ENCODE measurements around the gene SCGB3A1. TPM values are rescaled to one million over a fixed set of nuclear protein-coding genes. Genes with fewer than 3 reads are reported as not detected.

SCGB3A1 gene
- total and polyA plus RNA-seq, 10 donors: 1.7 to 12.1 (median 7.1) TPM; not detected in 1

GRCh38 chr5:180621311-180621710, 30.0 kb upstream of the SCGB3A1 start:
- DNase-seq: no peak

GRCh38 chr5:180620014-180620413, 28.7 kb upstream of the SCGB3A1 start:
- Histone ChIP-seq H3K36me3 (peaks cover 0 to 42% (median 7%) of the 10 kb centered on the region in 6 donors), H3K4me3 (no peak overlapping the region), H3K27ac (no peak overlapping the region), H3K9me3 (no peaks in the 10 kb centered on the region), H3K27me3 (replicated peaks in 1 of 7) (peaks cover 0 to 27% (median 0%) of the 10 kb centered on the region in 7 donors), H3K4me1 (peaks cover 0 to 28% (median 15%) of the 10 kb centered on the region in 6 donors)
- 93 to 98% (median 96%) methylated on average over 11 to 14 of the region's 14 CpGs for WGBS, 5 donors
- DNase-seq: no peak
- TF ChIP-seq CTCF (IDR thresholded peaks at IDR 0.05 in 8 of 11, conservative IDR thresholded peaks at IDR 0.05 in 3 of 11) (no peak), POLR2AphosphoS5 (IDR thresholded peaks at IDR 0.05) (no peak), POLR2A (IDR thresholded peaks at IDR 0.05) (no peak)
- intact Hi-C loops (cut with DNase I; ENCODE audit: low total_unique reads): no loop called here

More at GRCh38 chr5:180621311-180621710, 30.0 kb upstream of the SCGB3A1 start:
- H3K27ac ChIP-seq: no peak overlapping the region
- peaks cover 0 to 30% (median 0%) of the 10 kb centered on the region in 7 donors for H3K27me3 ChIP-seq (replicated peaks in 1 of 7)
- H3K36me3 ChIP-seq: peaks cover 0 to 40% (median 5%) of the 10 kb centered on the region in 6 donors
- TF ChIP-seq POLR2A (IDR thresholded peaks at IDR 0.05) (no peak), POLR2AphosphoS5 (IDR thresholded peaks at IDR 0.05) (peak in 1 of 3 donors; percentile 19), CTCF (IDR thresholded peaks at IDR 0.05 in 8 of 11, conservative IDR thresholded peaks at IDR 0.05 in 3 of 11) (no peak)
- no peaks in the 10 kb centered on the region for H3K9me3 ChIP-seq
- intact Hi-C loops (cut with DNase I; ENCODE audit: low total_unique reads): no loop called here
- WGBS, 5 donors: 87 to 94% (median 91%) methylated on average over 24 to 32 of the region's 32 CpGs
- peaks cover 0 to 30% (median 15%) of the 10 kb centered on the region in 6 donors for H3K4me1 ChIP-seq
- H3K4me3 ChIP-seq: no peak overlapping the region

GRCh38 chr5:180619563-180619915, 28.2 kb upstream of the SCGB3A1 start:
- Histone ChIP-seq H3K4me1 (peaks cover 0 to 24% (median 14%) of the 10 kb centered on the region in 6 donors), H3K9me3 (no peaks in the 10 kb centered on the region), H3K4me3 (no peak overlapping the region), H3K36me3 (peaks cover 0 to 42% (median 7%) of the 10 kb centered on the region in 6 donors), H3K27me3 (replicated peaks in 1 of 7) (peaks cover 0 to 27% (median 0%) of the 10 kb centered on the region in 7 donors), H3K27ac (no peak overlapping the region)
- intact Hi-C loops (cut with DNase I; ENCODE audit: low total_unique reads): no loop called here
- peak in 1 of 11 experiments; percentile 3 for TF ChIP-seq CTCF (IDR thresholded peaks at IDR 0.05 in 8 of 11, conservative IDR thresholded peaks at IDR 0.05 in 3 of 11)
- no peak for TF ChIP-seq POLR2A (IDR thresholded peaks at IDR 0.05)
- no peak for TF ChIP-seq POLR2AphosphoS5 (IDR thresholded peaks at IDR 0.05)
- no peak for DNase-seq
- 91 to 98% (median 95%) methylated on average over 22 of the region's 22 CpGs for WGBS, 5 donors

- H3K36me3 ChIP-seq: peaks cover 0 to 43% (median 7%) of the 10 kb centered on the region in 6 donors
- H3K4me1 ChIP-seq: peaks cover 0 to 21% (median 11%) of the 10 kb centered on the region in 6 donors
- no peak for DNase-seq
- intact Hi-C loops (cut with DNase I; ENCODE audit: low total_unique reads): no loop called here
- peaks cover 0 to 27% (median 0%) of the 10 kb centered on the region in 7 donors for H3K27me3 ChIP-seq (replicated peaks in 1 of 7)
- no peak overlapping the region for H3K27ac ChIP-seq
- WGBS, 5 donors: 43 to 58% (median 49%) methylated on average over 17 to 90 of the region's 90 CpGs
- peak overlapping the region in 3 of 8 donors; percentile 12 to 55 (median 13) for H3K4me3 ChIP-seq
- no peaks in the 10 kb centered on the region for H3K9me3 ChIP-seq
- TF ChIP-seq POLR2A (IDR thresholded peaks at IDR 0.05): no peak
- peak in 1 of 11 experiments; percentile 30 for TF ChIP-seq CTCF (IDR thresholded peaks at IDR 0.05 in 8 of 11, conservative IDR thresholded peaks at IDR 0.05 in 3 of 11)
- no peak for TF ChIP-seq POLR2AphosphoS5 (IDR thresholded peaks at IDR 0.05)
Observed at GRCh38 chr5:180618829-180619562, 27.7 kb upstream of the SCGB3A1 start.
